ENCODE results near the gene TRAPPC14. TPM values are rescaled to one million over a fixed set of nuclear protein-coding genes. Genes with fewer than 3 reads are reported as not detected.
A peak's percentile ranks its signal among the peaks of the same experiment; 100 is the strongest.

TRAPPC14 gene
- total and polyA plus RNA-seq, 10 of the 15 experiments (the other 5 are each of a cell fraction or from before 2014, with no cell fraction given): 0.21 to 24.7 (median 7.5) TPM

DNA sequence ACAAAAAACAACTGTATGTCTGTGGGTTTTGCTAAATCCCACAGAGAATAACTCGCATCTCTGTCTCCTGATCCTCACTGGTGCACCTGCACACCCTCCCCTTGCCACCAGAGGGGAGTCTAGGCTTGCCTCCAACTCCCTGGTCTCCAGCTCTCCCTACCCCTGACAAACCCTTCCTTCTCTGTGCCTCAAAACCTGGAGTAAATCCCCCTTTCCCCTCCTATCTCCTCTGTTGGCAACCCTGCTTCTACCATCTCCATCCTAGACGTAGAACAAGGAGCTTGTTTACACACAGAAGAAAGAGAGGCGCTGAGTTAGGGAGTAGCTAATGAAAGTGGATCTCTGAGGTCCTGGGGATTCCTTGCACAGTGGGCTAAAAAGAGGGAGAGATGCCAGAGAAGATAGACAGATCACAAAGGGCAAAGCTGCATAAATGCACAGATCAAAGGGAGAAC is 25.8 kb downstream of the TRAPPC14 start:
- intact Hi-C loops (cut with micrococcal nuclease; ENCODE audit: unreplicated experiment): loop anchor here (1.0 to 5.0 kb wide), 4 partner anchors 83 to 275 kb away; no protein-coding TSS in a partner anchor
- WGBS (ENCODE audit: insufficient coverage, insufficient replicate concordance, low lambda C conversion rate, missing lambda C conversion rate): 16% methylated on average over 3 of the region's 3 CpGs
- TF ChIP-seq RAD21 (IDR thresholded peaks at IDR 0.05; ENCODE audit: insufficient read depth, low read depth, low read length) (peak; percentile 96), MLLT1 (IDR thresholded peaks at IDR 0.05) (0 out of 2 replicates have a peak, but pooled peaks have one; percentile 50), MTA2 (IDR thresholded peaks at IDR 0.05; ENCODE audit: low read depth) (no peak), HDGF (IDR thresholded peaks at IDR 0.05) (peak; percentile 81; the same call in 1 of the 2 replicates), RBBP5 (conservative IDR thresholded peaks at IDR 0.05) (no peak), E4F1 (IDR thresholded peaks at IDR 0.05; ENCODE audit: borderline replicate concordance, partially characterized antibody) (no peak), IKZF1 (conservative IDR thresholded peaks at IDR 0.05) (peak; percentile 32; the same call in 1 of the 2 replicates), NBN (IDR thresholded peaks at IDR 0.05) (peak; percentile 84), TCF12 (IDR thresholded peaks at IDR 0.05; ENCODE audit: low read depth, low read length) (0 out of 2 replicates have a peak, but pooled peaks have one; percentile 33), CTCF (IDR thresholded peaks at IDR 0.05 in 2 of 3, conservative IDR thresholded peaks at IDR 0.05 in 1 of 3; ENCODE audit: control insufficient read depth in 2 of 3, extremely low read depth in 1 of 3, insufficient read depth in 1 of 3, low read depth in 3 of 3, low read length in 3 of 3) (peak; percentile 96 to 97 (median 97); a peak in 5 of 6 replicates), RUNX3 (IDR thresholded peaks at IDR 0.05; ENCODE audit: low read length) (0 out of 2 replicates have a peak, but pooled peaks have one; percentile 7), NFYA (IDR thresholded peaks at IDR 0.05; ENCODE audit: borderline replicate concordance, low read depth, low read length) (no peak), ATF7 (IDR thresholded peaks at IDR 0.05; ENCODE audit: low read depth) (0 out of 2 replicates have a peak, but pooled peaks have one; percentile 14)
- TF ChIP-seq, protein P1, sequence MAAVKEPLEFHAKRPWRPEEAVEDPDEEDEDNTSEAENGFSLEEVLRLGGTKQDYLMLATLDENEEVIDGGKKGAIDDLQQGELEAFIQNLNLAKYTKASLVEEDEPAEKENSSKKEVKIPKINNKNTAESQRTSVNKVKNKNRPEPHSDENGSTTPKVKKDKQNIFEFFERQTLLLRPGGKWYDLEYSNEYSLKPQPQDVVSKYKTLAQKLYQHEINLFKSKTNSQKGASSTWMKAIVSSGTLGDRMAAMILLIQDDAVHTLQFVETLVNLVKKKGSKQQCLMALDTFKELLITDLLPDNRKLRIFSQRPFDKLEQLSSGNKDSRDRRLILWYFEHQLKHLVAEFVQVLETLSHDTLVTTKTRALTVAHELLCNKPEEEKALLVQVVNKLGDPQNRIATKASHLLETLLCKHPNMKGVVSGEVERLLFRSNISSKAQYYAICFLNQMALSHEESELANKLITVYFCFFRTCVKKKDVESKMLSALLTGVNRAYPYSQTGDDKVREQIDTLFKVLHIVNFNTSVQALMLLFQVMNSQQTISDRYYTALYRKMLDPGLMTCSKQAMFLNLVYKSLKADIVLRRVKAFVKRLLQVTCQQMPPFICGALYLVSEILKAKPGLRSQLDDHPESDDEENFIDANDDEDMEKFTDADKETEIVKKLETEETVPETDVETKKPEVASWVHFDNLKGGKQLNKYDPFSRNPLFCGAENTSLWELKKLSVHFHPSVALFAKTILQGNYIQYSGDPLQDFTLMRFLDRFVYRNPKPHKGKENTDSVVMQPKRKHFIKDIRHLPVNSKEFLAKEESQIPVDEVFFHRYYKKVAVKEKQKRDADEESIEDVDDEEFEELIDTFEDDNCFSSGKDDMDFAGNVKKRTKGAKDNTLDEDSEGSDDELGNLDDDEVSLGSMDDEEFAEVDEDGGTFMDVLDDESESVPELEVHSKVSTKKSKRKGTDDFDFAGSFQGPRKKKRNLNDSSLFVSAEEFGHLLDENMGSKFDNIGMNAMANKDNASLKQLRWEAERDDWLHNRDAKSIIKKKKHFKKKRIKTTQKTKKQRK (IDR thresholded peaks at IDR 0.05; ENCODE audit: low read depth, low read length): no peak

More for the DNA sequence above, 25.8 kb downstream of the TRAPPC14 start:
- in situ Hi-C loops (cut with MboI): loop anchor here (5.0 kb wide), 1 partner anchor 275 kb away; no protein-coding TSS in a partner anchor
- Histone ChIP-seq H3K27ac (ENCODE audit: control insufficient read depth, insufficient read depth) (no peak overlapping the region), H4K20me1 (ENCODE audit: control insufficient read depth, insufficient read depth) (no peaks in the 10 kb centered on the region), H3K79me2 (ENCODE audit: control insufficient read depth, insufficient read depth, low read length) (peaks cover 2% of the 10 kb centered on the region; the same call in 1 of the 2 replicates), H3K9ac (ENCODE audit: control insufficient read depth, insufficient read depth, low read length) (no peak overlapping the region), H3K4me3 (no peak overlapping the region), H3K4me2 (ENCODE audit: control insufficient read depth, insufficient read depth) (no peak overlapping the region), H3K36me3 (ENCODE audit: control insufficient read depth in 2 of 2, insufficient read depth in 2 of 2, low read length in 1 of 2) (no peaks in the 10 kb centered on the region), H3K27me3 (replicated peaks in 1 of 2; ENCODE audit: control insufficient read depth in 2 of 2, insufficient read depth in 2 of 2, low read length in 1 of 2) (no peaks in the 10 kb centered on the region), H3K4me1 (ENCODE audit: control insufficient read depth, insufficient read depth, low read length) (peaks cover 11% of the 10 kb centered on the region), H2AFZ (ENCODE audit: control insufficient read depth, low read depth, low read length) (peak overlapping the region; percentile 70), H3K9me3 (replicated peaks; ENCODE audit: control insufficient read depth, insufficient read depth, low read length) (no peaks in the 10 kb centered on the region)
- no TSS peak for BruUV-seq (replicated peaks)
- ChIA-PET POLR2A (interaction anchor here (1.2 to 2.2 kb wide), 3 partner anchors 16 to 214 kb away, joined by 3 to 8 read pairs (median 6); partner anchors contain the start of gene LAMTOR4), SMC1A (ENCODE audit: uncharacterized antibody, unreplicated experiment) (interaction anchor here (0.7 to 4.8 kb wide), 30 partner anchors 9 to 286 kb away, joined by 3 to 41 read pairs (median 5); partner anchors contain the start of genes AP4M1, GAL3ST4, LAMTOR4 and MCM7), CTCF (interaction anchor here (0.6 to 7.9 kb wide), 54 partner anchors 9 to 427 kb away, joined by 3 to 107 read pairs (median 4); partner anchors contain the start of genes AP4M1, AZGP1, GAL3ST4 and GPC2), RAD21 (ENCODE audit: unreplicated experiment) (interaction anchor here (0.6 to 5.1 kb wide), 26 partner anchors 9 to 275 kb away, joined by 3 to 49 read pairs (median 4); partner anchors contain the start of genes GAL3ST4, LAMTOR4 and PVRIG)
- DNase-seq (ENCODE audit: low read depth, low spot score) (no peak), ATAC-seq (peak; percentile 87), FAIRE-seq (peak; percentile 84)

All from GM12878 (cell line).